ENCODE results near the gene TUBA1B. TPM values are rescaled to one million over a fixed set of nuclear protein-coding genes. Genes with fewer than 3 reads are reported as not detected.

The TUBA1B gene
- total and polyA plus RNA-seq, 4 donors = 125 to 1,268 (median 243) TPM

DNA sequence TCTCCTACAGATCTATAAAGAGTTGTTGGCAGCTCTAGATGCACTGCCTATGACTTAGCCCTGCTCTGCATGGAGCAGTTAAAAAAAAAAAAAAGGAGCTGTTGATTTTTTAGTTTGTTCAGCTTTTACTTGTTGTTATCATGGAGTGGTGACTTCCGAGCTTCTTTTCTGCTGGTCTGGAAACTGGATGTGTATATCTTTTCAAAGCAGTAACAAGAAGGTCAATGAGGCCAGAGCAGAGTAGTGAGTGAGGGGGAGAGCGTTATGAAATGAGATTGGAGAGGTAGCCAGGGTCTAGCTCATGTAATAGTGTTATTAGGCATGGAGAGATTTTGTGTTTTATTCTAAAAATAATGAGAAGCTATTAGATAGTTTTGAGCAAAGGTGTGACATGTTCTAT, 13.2 kb upstream of the TUBA1B start:
- Histone ChIP-seq H3K4me1 (ENCODE audit: control insufficient read depth in 4 of 4, insufficient read depth in 4 of 4, low read length in 3 of 4) (no peaks in the 10 kb centered on the region), H3K36me3 (ENCODE audit: control insufficient read depth in 4 of 4, insufficient read depth in 3 of 4, low read depth in 1 of 4, low read length in 3 of 4) (no peaks in the 10 kb centered on the region), H3K9me3 (ENCODE audit: control insufficient read depth in 4 of 4, low read length in 3 of 4) (no peaks in the 10 kb centered on the region), H3K9ac (ENCODE audit: low read depth in 1 of 2, low read length in 2 of 2) (no peak overlapping the region), H3K27ac (ENCODE audit: low read depth in 1 of 2, low read length in 2 of 2) (no peak overlapping the region), H3K4me3 (ENCODE audit: low read depth in 1 of 3, low read length in 3 of 3) (no peak overlapping the region), H3K27me3 (ENCODE audit: control insufficient read depth in 4 of 4, insufficient read depth in 4 of 4, low read length in 3 of 4) (no peaks in the 10 kb centered on the region)
- DNase-seq (ENCODE audit: low spot score) = no peak
- WGBS = 81% methylated on average over 2 of the region's 2 CpGs
- TF ChIP-seq GABPA (IDR thresholded peaks at IDR 0.05 in 1 of 2, conservative IDR thresholded peaks at IDR 0.05 in 1 of 2) = no peak
- no peak for TF ChIP-seq FOXA1 (IDR thresholded peaks at IDR 0.05)
- no peak for TF ChIP-seq SP1 (IDR thresholded peaks at IDR 0.05)
- no peak for TF ChIP-seq EGR1 (IDR thresholded peaks at IDR 0.05; ENCODE audit: low read depth in 2 of 2)
- no peak for TF ChIP-seq HNF4A (conservative IDR thresholded peaks at IDR 0.05)
- no peak for TF ChIP-seq MAX (IDR thresholded peaks at IDR 0.05)
- no peak for TF ChIP-seq ZBTB33 (IDR thresholded peaks at IDR 0.05)
- no peak for TF ChIP-seq TAF1 (conservative IDR thresholded peaks at IDR 0.05)
- TF ChIP-seq CTCF (IDR thresholded peaks at IDR 0.05; ENCODE audit: low read depth, low read length, missing input control) = no peak
- TF ChIP-seq, protein P1, sequence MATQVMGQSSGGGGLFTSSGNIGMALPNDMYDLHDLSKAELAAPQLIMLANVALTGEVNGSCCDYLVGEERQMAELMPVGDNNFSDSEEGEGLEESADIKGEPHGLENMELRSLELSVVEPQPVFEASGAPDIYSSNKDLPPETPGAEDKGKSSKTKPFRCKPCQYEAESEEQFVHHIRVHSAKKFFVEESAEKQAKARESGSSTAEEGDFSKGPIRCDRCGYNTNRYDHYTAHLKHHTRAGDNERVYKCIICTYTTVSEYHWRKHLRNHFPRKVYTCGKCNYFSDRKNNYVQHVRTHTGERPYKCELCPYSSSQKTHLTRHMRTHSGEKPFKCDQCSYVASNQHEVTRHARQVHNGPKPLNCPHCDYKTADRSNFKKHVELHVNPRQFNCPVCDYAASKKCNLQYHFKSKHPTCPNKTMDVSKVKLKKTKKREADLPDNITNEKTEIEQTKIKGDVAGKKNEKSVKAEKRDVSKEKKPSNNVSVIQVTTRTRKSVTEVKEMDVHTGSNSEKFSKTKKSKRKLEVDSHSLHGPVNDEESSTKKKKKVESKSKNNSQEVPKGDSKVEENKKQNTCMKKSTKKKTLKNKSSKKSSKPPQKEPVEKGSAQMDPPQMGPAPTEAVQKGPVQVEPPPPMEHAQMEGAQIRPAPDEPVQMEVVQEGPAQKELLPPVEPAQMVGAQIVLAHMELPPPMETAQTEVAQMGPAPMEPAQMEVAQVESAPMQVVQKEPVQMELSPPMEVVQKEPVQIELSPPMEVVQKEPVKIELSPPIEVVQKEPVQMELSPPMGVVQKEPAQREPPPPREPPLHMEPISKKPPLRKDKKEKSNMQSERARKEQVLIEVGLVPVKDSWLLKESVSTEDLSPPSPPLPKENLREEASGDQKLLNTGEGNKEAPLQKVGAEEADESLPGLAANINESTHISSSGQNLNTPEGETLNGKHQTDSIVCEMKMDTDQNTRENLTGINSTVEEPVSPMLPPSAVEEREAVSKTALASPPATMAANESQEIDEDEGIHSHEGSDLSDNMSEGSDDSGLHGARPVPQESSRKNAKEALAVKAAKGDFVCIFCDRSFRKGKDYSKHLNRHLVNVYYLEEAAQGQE (IDR thresholded peaks at IDR 0.05) = no peak
- no peak for TF ChIP-seq NR2F2 (IDR thresholded peaks at IDR 0.05)
- no peak for TF ChIP-seq FOXA2 (IDR thresholded peaks at IDR 0.05)
- no peak for TF ChIP-seq RAD21 (IDR thresholded peaks at IDR 0.05)
- no peak for TF ChIP-seq YY1 (IDR thresholded peaks at IDR 0.05)
- no peak for TF ChIP-seq JUND (IDR thresholded peaks at IDR 0.05)

DNA sequence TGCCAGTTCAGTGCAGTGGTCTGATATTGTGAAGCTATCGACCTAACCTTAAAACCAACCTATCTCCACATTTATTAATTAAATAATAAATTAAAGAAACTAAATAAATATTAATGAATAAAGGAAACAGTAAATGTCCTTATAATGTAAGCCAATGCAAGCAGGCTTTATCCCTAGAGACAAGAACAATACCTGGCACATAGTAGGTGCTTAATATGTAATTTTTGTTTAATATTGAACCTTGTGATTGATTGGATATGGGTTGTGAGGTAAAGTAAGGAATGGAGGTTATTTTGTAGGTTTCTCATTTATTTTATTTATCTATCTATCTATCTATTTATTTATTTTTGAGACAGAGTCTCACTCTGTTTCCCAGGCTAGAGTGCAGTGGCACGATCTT, 7.8 kb upstream of the TUBA1B start:
- Histone ChIP-seq H3K27me3 (ENCODE audit: control insufficient read depth in 4 of 4, insufficient read depth in 4 of 4, low read length in 3 of 4) (no peaks in the 10 kb centered on the region), H3K4me1 (ENCODE audit: control insufficient read depth in 4 of 4, insufficient read depth in 4 of 4, low read length in 3 of 4) (no peaks in the 10 kb centered on the region), H3K27ac (ENCODE audit: low read depth in 1 of 2, low read length in 2 of 2) (no peak overlapping the region), H3K36me3 (ENCODE audit: control insufficient read depth in 4 of 4, insufficient read depth in 3 of 4, low read depth in 1 of 4, low read length in 3 of 4) (no peaks in the 10 kb centered on the region), H3K4me3 (ENCODE audit: low read depth in 1 of 3, low read length in 3 of 3) (no peak overlapping the region), H3K9me3 (ENCODE audit: control insufficient read depth in 4 of 4, low read length in 3 of 4) (no peaks in the 10 kb centered on the region), H3K9ac (ENCODE audit: low read depth in 1 of 2, low read length in 2 of 2) (no peak overlapping the region)
- 94% methylated on average over 2 of the region's 2 CpGs for WGBS
- TF ChIP-seq EGR1 (IDR thresholded peaks at IDR 0.05; ENCODE audit: low read depth in 2 of 2) = no peak
- no peak for TF ChIP-seq MAX (IDR thresholded peaks at IDR 0.05)
- TF ChIP-seq HNF4G (IDR thresholded peaks at IDR 0.05) = no peak
- TF ChIP-seq JUND (IDR thresholded peaks at IDR 0.05) = no peak
- TF ChIP-seq FOXA1 (IDR thresholded peaks at IDR 0.05) = no peak
- TF ChIP-seq RAD21 (IDR thresholded peaks at IDR 0.05) = no peak
- no peak for TF ChIP-seq GABPA (IDR thresholded peaks at IDR 0.05 in 1 of 2, conservative IDR thresholded peaks at IDR 0.05 in 1 of 2)
- TF ChIP-seq, protein P1 (IDR thresholded peaks at IDR 0.05) = no peak
- TF ChIP-seq NR2F2 (IDR thresholded peaks at IDR 0.05) = no peak
- TF ChIP-seq, protein P2, sequence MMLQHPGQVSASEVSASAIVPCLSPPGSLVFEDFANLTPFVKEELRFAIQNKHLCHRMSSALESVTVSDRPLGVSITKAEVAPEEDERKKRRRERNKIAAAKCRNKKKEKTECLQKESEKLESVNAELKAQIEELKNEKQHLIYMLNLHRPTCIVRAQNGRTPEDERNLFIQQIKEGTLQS (IDR thresholded peaks at IDR 0.05) = no peak
- no peak for TF ChIP-seq HNF4A (conservative IDR thresholded peaks at IDR 0.05)
- TF ChIP-seq CTCF (IDR thresholded peaks at IDR 0.05; ENCODE audit: low read depth, low read length, missing input control) = no peak
- no peak for DNase-seq (ENCODE audit: low spot score)
